WI38 (cell line): ENCODE results near the gene ZBTB38.

Source experiments
- H3K4me3 ChIP-seq: 2 replicates; pipeline ENCODE4 v1.5.1; 2011; ENCODE audit warnings: low read depth, mild to moderate bottlenecking, control low read depth, low read length
- TF ChIP-seq, protein P1 (sequence below): IDR thresholded peaks from 2 replicates; pipeline ENCODE4 v1.5.1; 2012; ENCODE audit warnings: low read depth, mild to moderate bottlenecking, control low read depth, low read length

The ZBTB38 gene

DNA sequence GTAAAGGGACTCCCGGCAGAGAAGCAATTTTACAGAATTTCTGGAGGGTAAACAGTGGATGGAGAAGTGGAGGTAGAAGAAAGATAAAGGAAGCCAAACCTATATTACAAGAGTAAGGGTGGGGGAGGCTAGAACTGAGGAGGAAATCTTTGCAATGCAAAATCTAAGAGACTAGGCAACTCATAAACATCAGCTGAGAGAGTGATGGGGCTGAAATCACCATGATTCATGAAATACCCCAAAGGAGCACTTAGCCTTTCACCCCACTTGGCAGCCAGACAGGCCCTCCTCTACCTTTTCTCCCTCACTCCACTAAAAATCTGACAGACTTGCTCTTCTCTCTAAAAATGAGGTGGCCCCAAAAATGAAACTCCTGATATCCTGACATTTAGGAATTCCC, 19.5 kb upstream of the ZBTB38 start:
- TF ChIP-seq, protein P1, sequence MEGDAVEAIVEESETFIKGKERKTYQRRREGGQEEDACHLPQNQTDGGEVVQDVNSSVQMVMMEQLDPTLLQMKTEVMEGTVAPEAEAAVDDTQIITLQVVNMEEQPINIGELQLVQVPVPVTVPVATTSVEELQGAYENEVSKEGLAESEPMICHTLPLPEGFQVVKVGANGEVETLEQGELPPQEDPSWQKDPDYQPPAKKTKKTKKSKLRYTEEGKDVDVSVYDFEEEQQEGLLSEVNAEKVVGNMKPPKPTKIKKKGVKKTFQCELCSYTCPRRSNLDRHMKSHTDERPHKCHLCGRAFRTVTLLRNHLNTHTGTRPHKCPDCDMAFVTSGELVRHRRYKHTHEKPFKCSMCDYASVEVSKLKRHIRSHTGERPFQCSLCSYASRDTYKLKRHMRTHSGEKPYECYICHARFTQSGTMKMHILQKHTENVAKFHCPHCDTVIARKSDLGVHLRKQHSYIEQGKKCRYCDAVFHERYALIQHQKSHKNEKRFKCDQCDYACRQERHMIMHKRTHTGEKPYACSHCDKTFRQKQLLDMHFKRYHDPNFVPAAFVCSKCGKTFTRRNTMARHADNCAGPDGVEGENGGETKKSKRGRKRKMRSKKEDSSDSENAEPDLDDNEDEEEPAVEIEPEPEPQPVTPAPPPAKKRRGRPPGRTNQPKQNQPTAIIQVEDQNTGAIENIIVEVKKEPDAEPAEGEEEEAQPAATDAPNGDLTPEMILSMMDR: no peak
- H3K4me3 ChIP-seq: no peak overlapping the region

DNA sequence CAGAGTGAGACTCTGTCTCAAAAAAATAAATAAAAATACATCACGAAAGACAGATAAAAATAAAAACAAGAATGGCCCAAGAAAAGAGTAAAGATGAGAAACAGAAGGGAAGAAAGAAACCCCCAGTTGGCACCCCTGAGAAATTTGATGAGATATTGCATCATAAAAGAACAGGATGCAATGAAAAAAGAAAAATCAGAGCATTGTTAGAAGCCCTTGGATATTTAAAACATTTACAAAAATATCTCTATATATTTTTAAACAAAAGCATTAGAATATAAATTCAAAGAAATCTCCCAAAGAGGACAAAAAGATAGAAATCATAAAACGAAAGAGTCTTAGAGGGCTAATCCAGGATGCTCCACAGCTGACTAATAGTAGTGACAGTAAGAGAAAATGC, 18.6 kb upstream of the ZBTB38 start:
- TF ChIP-seq, protein P1: no peak
- no peak overlapping the region for H3K4me3 ChIP-seq

DNA sequence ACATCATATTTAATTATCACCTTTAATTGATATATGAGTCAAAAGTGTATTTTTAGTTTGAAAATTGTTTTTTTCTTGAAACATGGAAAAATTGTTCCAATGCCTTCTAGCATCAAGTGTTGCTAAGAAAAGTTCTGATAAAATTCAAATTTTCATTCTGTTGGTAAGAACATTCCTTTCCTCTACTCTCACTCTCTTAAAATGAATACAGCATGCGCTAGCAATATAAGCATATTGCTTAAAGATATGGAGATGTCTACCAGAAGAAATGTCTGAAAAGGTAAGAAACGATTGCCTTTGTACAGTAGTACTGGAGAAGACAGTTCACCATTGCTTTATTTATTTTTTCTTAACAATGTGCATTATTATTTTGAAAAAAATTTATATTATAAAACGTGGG, 17.6 kb upstream of the ZBTB38 start:
- H3K4me3 ChIP-seq: no peak overlapping the region
- TF ChIP-seq, protein P1: no peak

DNA sequence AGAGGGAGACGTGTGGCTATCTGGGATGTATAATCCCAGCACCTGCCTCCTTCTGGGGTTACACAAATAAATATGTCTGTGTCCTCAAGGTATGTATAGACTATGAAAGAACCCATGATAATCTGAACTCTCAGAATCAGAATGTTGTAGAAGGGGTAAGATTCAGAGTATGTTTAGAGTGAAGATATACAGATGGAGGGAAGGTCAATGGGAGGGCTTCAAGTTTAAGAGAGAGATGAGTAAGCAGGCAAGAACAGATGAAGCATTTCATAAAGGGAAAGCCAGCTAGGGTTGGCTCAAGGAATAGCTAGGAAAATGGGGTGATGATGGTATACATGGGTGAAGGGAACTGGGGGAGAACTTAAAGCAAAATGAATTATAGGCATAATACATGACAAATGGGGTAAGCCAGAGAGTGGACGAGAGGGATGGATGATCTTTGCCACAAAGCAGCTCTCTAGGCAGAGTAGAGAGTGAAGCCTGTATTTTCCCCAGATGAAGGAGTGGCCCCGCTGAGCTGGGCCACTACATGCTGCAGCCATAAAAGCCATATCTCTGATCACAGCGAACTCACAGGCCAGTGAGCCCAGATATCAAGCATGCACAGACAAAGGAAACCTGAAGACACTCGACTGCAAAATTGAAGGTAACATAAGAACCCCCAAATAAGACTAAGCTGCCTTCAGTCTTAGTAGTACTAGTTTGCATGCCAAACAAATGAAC, 15.9 kb upstream of the ZBTB38 start:
- no peak overlapping the region for H3K4me3 ChIP-seq
- TF ChIP-seq, protein P1: no peak

DNA sequence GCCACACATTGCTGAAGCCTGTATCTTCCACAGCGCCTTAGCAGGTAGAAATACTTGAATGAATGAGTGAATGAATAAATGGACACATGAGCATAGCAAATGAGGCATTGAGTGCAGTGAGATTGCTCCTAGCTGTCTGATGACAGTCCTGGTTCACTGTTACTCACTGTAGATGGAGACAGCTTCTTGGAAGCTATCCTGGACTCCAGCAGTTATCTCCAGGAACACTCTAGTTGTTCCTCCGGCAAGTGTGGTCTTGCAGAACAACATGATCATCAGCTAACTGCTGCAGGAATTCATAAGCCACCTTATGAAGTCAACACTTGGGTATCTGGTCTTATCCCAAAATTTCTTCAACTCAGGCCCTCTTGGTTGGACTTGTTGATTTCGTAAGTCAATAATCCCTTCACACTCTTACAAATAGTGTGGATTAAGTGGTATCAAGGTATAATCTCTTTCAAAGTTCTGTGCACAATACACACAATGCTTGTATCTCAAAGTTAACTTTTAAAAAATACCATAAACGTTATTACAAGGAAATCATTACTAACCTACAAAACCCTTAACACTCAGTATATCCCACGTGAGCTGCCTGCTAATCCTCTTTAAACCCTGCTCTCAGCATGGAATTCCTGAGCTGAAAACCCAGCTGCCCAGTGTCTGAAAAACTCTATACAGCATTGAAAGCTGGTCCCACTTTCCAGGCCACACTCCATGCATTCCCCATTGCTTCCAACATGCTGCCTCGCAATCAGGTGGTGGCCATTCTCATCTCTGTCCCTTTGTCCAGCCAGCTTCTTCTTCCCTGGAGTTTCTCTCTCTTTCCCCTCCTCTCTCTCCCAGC, 14.4 kb upstream of the ZBTB38 start:
- no peak overlapping the region for H3K4me3 ChIP-seq
- TF ChIP-seq, protein P1: no peak

DNA sequence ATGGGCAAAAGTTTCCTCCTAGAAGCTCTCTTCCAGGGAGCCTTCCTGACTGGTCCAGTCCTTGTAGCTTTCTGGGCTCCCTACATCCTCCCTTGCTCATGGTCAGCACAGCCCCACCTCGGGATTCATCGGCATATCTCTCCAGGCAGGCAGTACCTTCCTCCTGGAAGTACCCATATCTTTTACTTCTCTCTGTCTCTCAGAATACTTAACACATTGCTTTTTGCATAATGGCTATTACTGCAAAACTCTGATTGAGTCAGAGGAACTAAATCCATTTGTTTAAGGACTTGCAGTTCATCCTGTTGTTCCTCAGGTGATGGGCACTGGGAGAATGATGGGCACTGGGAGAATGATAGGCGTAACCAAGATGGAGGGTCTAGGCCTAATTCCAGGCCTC, 13.8 kb upstream of the ZBTB38 start:
- no peak overlapping the region for H3K4me3 ChIP-seq
- TF ChIP-seq, protein P1: no peak

DNA sequence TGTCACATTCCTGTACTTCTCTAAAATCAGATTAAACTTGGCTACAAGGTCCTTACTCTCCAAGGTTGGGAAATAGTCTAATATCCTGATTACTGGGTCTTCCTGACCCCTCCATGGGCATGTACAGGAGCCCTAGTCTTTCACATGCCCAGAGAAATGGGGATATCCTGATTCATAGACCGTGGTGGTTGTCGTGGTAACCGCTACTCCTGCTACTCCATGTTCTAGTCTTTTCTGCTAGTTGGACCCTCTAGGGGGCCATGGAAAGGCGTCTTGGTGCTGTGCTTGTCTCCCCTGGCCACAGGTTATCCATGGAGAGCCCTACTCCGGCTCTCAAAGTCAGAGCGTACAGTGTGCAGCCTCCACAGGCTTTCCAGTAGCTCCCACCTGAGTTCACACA, 13.1 kb upstream of the ZBTB38 start:
- TF ChIP-seq, protein P1: no peak
- no peak overlapping the region for H3K4me3 ChIP-seq
